Stimulated activated CD8-positive, alpha-beta memory T cell treated with anti-CD3 and anti-CD28 coated beads, Interleukin-7, amount 100 ng/mL, for 24 hours (primary cell): ENCODE measurements around the gene RAPGEF2.
"Not testable (repeated sequence)": the region's sequence is repeated elsewhere in the genome, so short reads cannot be mapped to it uniquely, and the experiment has no call there.

Source experiments
- DNase-seq: peaks from one replicate; pipeline ENCODE4 v3.0.0-alpha.2; 2020; ENCODE audit warnings: low read depth

RAPGEF2 gene, protein sequence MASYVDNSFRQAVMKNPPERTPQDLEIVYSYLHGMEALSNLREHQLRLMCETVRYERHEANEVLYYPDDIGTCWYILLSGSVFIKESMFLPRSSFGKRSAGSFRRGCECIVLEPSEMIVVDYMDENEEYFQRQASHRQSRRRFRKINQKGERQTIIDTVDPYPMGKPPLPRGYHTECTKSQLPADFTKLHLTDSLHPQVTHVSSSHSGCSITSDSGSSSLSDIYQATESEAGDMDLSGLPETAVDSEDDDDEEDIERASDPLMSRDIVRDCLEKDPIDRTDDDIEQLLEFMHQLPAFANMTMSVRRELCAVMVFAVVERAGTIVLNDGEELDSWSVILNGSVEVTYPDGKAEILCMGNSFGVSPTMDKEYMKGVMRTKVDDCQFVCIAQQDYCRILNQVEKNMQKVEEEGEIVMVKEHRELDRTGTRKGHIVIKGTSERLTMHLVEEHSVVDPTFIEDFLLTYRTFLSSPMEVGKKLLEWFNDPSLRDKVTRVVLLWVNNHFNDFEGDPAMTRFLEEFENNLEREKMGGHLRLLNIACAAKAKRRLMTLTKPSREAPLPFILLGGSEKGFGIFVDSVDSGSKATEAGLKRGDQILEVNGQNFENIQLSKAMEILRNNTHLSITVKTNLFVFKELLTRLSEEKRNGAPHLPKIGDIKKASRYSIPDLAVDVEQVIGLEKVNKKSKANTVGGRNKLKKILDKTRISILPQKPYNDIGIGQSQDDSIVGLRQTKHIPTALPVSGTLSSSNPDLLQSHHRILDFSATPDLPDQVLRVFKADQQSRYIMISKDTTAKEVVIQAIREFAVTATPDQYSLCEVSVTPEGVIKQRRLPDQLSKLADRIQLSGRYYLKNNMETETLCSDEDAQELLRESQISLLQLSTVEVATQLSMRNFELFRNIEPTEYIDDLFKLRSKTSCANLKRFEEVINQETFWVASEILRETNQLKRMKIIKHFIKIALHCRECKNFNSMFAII (N-terminal part only)

GRCh38 chr4:159102622-159103383, at the start of gene RAPGEF2:
RAPGEF2 (plus strand) TSS chr4:159103079; CDS start chr4:159104163, 1,084 bp downstream.
- peak; percentile 71 for DNase-seq

DNA sequence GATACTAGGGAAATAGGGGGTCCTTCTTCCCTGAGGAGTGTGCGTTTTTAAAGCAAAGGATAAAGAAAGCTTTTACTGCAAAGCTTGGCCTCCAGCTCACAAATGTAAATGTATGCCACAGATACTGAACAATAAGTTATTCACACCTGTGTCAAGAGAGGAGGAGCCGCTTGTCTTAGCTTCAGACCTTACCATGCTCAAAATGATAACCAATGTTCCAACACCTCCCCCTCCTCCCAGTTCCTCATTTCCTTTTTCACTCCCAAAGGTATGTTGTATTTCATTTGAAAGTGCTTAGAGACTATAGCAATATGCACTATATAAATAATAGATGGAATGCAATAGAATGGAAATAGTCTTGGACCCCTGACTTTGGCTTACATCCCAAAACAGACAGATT, 47.0 kb upstream of the RAPGEF2 start:
- no peak for DNase-seq

DNA sequence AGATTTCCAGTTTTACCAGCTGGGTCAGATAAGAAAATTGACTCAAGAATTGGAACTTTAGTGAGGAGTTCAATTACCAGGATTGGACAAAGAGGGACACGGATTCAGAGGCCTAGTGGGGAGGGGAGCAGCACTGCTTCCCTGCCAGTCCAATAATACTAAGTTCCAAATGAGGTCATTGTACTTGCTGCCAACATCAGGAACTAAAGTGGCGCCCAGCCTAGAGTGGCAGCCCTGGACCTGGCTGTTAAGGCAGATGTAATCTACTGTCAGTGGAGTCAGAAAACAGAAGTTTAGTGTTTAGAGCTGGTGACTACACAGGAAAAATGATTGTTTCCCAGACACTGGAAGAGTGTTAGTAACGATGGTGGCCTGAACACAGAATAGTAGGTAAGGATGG, 42.7 kb upstream of the RAPGEF2 start:
- DNase-seq = no peak

DNA sequence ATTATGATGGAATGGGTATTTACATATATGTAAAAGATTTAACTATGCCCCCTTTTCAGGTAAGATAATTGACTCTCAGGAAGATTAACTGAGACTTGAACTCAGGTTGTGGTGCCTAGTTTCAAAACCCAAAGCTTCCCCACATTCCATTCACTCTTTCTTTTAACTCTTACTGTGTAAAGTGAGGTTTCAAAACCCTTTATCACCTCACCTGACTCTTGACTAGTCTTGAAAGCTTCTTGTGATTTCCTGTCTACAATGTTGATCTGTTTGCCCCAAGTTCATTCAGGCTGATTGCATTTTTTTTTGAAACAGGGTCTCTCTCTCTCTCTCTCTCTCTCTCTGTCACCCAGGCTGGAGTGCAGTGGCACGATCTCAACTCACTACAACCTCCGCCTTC, 40.5 kb upstream of the RAPGEF2 start:
- DNase-seq = no peak

- DNase-seq = no peak
Measured at GRCh38 chr4:159065513-159066240, 37.2 kb upstream of the RAPGEF2 start.

GRCh38 chr4:159068139-159068538, 34.7 kb upstream of the RAPGEF2 start:
- not testable (repeated sequence) for DNase-seq

GRCh38 chr4:159069922-159070321, 33.0 kb upstream of the RAPGEF2 start:
- no peak for DNase-seq

GRCh38 chr4:159070742-159071141, 32.1 kb upstream of the RAPGEF2 start:
- no peak for DNase-seq

DNA sequence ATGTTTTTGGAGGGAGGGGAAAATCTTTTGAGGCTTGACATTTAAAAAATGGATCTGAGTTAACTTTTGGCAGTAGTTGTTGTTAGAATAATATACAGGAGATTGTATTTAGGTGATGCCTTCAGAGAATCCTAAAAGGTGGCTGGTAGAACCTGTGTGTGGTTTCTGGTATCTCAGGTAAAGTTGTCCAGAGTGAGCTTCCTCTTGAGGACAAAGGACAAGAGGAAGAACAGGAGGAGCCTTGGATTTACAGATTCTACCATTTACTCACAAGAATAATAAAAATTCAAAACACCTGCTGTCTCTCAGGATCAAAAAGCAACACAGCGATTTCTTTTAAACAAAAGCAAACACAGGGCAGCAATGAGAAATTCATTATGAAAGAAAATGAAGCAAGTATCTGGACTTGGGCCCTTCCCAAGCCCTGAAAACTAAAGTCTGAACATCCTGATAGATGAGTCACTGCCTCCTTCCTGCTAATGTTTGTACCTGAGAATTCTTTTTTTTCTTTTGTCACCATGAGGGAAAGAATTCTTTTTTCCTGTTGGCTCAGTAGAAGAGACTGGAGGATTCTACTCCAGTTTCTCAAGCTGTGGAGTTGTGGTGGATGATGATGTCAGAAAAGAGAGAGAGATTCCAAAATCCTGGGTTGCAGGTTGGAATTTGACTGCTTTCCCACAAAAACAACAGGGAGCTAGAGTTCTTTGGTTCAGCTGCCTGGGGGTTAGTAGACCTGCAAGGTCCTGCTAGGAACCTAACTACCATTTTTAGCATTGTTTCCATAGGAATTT, 31.5 kb upstream of the RAPGEF2 start:
- no peak for DNase-seq

GRCh38 chr4:159071969-159072765, 30.7 kb upstream of the RAPGEF2 start:
- no peak for DNase-seq

DNA sequence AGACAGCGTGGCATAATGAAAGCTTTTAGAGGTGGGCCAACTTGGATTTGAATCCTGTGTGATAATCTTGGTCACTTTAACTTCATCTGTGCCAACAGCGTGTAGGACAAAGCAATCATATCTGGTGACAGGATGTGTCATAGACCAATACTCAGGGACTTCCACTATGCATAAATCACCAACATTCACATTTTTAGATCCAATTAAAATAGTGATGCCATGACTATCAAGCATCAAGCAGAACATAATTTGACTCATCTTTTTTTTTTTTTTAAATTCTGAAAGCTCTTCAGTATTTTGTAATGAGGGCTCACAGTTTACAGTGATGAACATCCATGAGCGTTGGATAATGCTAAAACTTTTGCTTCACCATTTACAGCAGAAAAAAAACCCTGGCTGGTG, 27.3 kb upstream of the RAPGEF2 start:
- DNase-seq = no peak

GRCh38 chr4:159077018-159077417, 25.9 kb upstream of the RAPGEF2 start:
- not testable (repeated sequence) for DNase-seq

DNA sequence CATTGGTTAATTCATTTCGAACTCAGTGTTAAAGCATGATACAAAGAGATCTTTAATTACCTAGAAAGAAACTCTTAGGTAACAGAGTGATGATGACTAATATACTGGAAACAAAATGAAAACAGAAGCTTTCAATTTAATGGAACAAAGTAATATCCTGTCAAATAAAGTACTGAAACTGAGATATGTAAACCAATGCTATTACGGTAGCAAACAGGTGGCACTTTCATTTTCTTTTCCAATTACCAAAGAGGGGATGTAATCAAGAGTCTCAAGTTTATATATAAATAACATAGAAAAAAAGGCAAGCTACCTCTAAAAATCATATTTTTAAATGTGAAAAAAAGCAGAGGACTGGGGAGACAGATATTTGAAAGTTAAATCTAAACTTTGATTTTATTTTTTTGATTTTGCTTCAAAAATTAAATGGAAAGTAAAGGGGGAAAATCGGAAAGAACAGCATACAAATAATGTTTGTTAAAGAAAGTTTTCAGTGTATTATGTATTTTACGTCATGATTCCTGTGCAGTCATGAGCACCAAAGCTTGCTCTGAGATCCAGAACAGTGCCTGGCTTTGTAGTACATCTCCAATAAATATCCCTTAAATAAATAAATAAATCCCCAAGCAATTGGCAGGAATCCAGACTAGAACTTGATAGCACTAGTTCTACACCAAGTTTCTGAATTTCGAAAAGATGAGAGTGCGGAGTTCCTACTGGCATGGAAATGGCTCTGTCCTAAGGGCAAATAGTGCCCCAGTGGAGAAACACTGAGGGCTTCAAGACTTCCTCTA, 25.0 kb upstream of the RAPGEF2 start:
- DNase-seq = no peak

DNA sequence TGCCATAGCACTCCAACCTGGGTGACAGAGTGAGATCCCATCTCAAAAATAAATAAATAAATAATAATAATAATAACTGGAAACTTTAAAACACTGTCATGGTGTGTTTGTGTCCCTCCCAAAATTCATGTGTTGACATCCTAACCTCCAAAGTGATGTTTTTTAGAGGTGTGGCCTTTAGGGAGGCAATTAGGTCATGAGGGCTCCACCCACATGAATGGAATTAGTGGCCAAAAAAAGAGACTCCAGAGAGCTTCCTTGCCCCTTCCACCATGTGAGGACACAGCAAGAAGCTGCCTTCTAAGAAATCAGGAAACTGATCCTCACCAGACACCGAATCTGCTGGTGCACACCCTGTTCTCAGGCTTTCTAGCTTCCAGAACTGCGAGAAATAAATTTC, 23.8 kb upstream of the RAPGEF2 start:
- DNase-seq = no peak

DNA sequence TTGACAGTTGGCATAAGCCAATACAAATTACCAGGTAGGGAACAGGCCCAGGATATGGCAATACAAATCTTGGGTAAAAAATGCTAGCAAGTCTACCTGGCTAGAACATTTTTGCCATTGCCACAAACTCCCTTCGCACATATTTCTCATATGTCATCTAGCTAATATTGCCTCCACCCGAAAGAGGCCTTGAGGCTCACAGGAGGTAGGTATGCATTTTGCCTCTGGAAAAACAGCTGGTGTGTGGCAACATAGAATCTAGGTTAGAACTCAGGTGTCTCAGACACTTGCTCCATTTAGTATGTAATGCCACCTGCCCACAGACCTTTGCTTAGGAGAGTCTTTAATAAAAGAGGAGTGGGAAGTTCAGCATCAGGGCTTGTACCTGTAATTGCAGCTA, 16.3 kb upstream of the RAPGEF2 start:
- DNase-seq = no peak

DNA sequence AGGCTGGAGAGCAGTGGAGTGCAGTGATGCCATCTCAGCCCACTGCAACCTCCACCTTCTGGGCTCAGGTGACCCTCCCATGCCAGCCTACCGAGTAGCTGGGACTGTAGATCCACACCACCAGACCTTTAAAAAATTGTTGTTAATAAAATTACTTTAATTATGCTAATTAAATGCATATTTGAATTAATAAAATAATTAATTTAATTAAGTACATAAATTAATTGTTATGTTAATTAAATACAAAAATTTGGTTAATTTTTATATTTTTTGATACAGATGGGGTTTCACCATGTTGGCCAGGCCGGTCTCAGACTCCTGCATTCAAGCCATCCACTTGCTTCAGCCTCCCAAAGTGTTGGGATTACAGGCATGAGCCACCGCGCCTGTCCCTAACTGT, 12.6 kb upstream of the RAPGEF2 start:
- DNase-seq = no peak

- not testable (repeated sequence) for DNase-seq
Measured at GRCh38 chr4:159094156-159094555, 8.7 kb upstream of the RAPGEF2 start.

GRCh38 chr4:159096434-159096833, 6.4 kb upstream of the RAPGEF2 start:
- DNase-seq = no peak

GRCh38 chr4:159097144-159097543, 5.7 kb upstream of the RAPGEF2 start:
- no peak for DNase-seq
